NCI-H2029 (cell line): ENCODE results near the gene TRIM15.

ENCODE experiments used
- DNase-seq: peaks from one replicate; lab custom pipeline; 2025; lab: John Stamatoyannopoulos, UW

Gene TRIM15

GRCh38 chr6:30145818-30146217 is 17.5 kb upstream of the TRIM15 start:
- DNase-seq = no peak

GRCh38 chr6:30147096-30147495 is 16.2 kb upstream of the TRIM15 start:
- no peak for DNase-seq

GRCh38 chr6:30149234-30149633 is 14.1 kb upstream of the TRIM15 start:
- no peak for DNase-seq

GRCh38 chr6:30149858-30150550 is 13.3 kb upstream of the TRIM15 start:
- no peak for DNase-seq

GRCh38 chr6:30150671-30151395 is 12.5 kb upstream of the TRIM15 start:
- no peak for DNase-seq

GRCh38 chr6:30151580-30151979 is 11.8 kb upstream of the TRIM15 start:
- no peak for DNase-seq

GRCh38 chr6:30152016-30152673 is 11.2 kb upstream of the TRIM15 start:
- peak; percentile 54 for DNase-seq

- DNase-seq = no peak
Measured at GRCh38 chr6:30152910-30153610, 10.3 kb upstream of the TRIM15 start.

GRCh38 chr6:30154061-30154460 is 9.3 kb upstream of the TRIM15 start:
- no peak for DNase-seq

- DNase-seq = no peak
Measured at GRCh38 chr6:30154709-30155519, 8.4 kb upstream of the TRIM15 start.

- no peak for DNase-seq
Measured at GRCh38 chr6:30155520-30156261, 7.7 kb upstream of the TRIM15 start.

GRCh38 chr6:30156262-30156599 is 7.1 kb upstream of the TRIM15 start:
- DNase-seq = no peak

- DNase-seq = no peak
Measured at GRCh38 chr6:30156774-30157173, 6.6 kb upstream of the TRIM15 start.

GRCh38 chr6:30157581-30157980 is 5.8 kb upstream of the TRIM15 start:
- no peak for DNase-seq

- DNase-seq = no peak
Measured at GRCh38 chr6:30157999-30158398, 5.3 kb upstream of the TRIM15 start.

GRCh38 chr6:30158475-30159040 is 4.8 kb upstream of the TRIM15 start:
- no peak for DNase-seq

- DNase-seq = no peak
Measured at GRCh38 chr6:30160008-30160784, 3.1 kb upstream of the TRIM15 start.

GRCh38 chr6:30160785-30161531 is 2.4 kb upstream of the TRIM15 start, which contains the start of gene TRIM10:
Gene TRIM10 (minus strand): TSS chr6:30161211. CDS start chr6:30160858, 353 bp downstream.
- no peak for DNase-seq
